ENCODE results near the gene RHOT2. TPM values are rescaled to one million over a fixed set of nuclear protein-coding genes. Genes with fewer than 3 reads are reported as not detected.

Gene RHOT2
- total and polyA plus RNA-seq, 12 donors = 34.7 to 462 (median 89.2) TPM

GRCh38 chr16:672851-673250, 4.9 kb downstream of the RHOT2 start:
- no peak overlapping the region for H3K4me3 ChIP-seq
- H3K9me3 ChIP-seq (replicated peaks in 1 of 3) = no peaks in the 10 kb centered on the region
- WGBS, 4 donors = 92 to 93% (median 92%) methylated on average over 20 to 21 of the region's 21 CpGs; no CpG with 5 or more reads in 1 of the 4 donors
- intact Hi-C loops (cut with DNase I) = no loop called here
- TF ChIP-seq CTCF (IDR thresholded peaks at IDR 0.05) = no peak
- no peak for TF ChIP-seq POLR2A (IDR thresholded peaks at IDR 0.05)
- H3K36me3 ChIP-seq (replicated peaks in 1 of 2) = peaks cover 0 to 44% of the 10 kb centered on the region in 2 donors
- peaks cover 23 to 24% of the 10 kb centered on the region in 2 donors for H3K4me1 ChIP-seq (replicated peaks in 1 of 2)
- H3K27me3 ChIP-seq = no peaks in the 10 kb centered on the region
- H3K27ac ChIP-seq = no peak overlapping the region
- DNase-seq = no peak

- Histone ChIP-seq H3K4me3 (no peak overlapping the region), H3K27ac (peak overlapping the region in 1 of 5 donors; percentile 49), H3K36me3 (replicated peaks in 1 of 2) (peaks cover 0 to 44% of the 10 kb centered on the region in 2 donors), H3K27me3 (no peaks in the 10 kb centered on the region), H3K9me3 (replicated peaks in 1 of 3) (no peaks in the 10 kb centered on the region), H3K4me1 (replicated peaks in 1 of 2) (peaks cover 23 to 24% of the 10 kb centered on the region in 2 donors)
- no peak for DNase-seq
- intact Hi-C loops (cut with DNase I) = no loop called here
- TF ChIP-seq CTCF (IDR thresholded peaks at IDR 0.05) = no peak
- 91 to 95% (median 93%) methylated on average over 8 to 18 of the region's 18 CpGs for WGBS, 4 donors
Measured at GRCh38 chr16:673399-673991, 5.6 kb downstream of the RHOT2 start.

DNA sequence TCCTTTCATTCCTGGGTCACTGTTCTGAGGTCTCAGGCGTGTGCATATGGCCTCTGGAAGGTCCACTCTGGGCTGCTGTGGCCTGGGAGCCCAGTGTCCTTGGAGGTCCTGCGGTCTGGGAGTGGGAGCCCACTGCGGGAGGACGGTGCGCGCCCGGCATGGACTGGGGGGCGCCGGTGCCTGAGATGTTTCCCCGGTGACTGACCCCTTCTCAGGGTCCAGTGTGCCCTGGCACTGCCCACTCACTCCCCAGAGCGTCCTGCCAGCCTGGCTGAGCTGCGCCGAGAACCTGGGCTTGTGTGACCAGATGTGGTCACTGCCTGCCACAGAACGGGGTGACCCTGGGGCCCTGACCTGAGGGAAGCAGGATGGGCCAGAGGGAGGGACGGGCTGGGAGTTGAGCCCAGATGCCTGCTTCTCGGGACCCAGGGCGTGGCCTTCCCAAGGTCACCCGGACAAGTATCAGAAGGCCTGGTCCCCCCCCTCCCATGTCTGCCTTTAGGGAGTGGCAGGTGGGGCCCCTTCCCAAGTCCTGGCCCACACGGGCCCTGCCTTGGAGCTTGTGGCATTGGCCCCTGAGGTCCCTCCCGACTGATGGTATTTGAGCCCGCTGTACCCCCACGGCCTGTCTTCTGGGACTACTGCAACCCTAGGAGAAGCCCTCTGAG, 6.4 kb downstream of the RHOT2 start:
- no peak overlapping the region for H3K4me3 ChIP-seq
- no peaks in the 10 kb centered on the region for H3K9me3 ChIP-seq (replicated peaks in 1 of 3)
- no peak for TF ChIP-seq POLR2A (IDR thresholded peaks at IDR 0.05)
- no peak for TF ChIP-seq CTCF (IDR thresholded peaks at IDR 0.05)
- intact Hi-C loops (cut with DNase I) = no loop called here
- DNase-seq = peak in 4 of 7 donors; percentile 80 to 86 (median 82)
- WGBS, 4 donors = 50 to 60% (median 55%) methylated on average over 9 to 22 of the region's 22 CpGs
- H3K27ac ChIP-seq = peak overlapping the region in 3 of 5 donors; percentile 49 to 77 (median 50)
- no peaks in the 10 kb centered on the region for H3K27me3 ChIP-seq
- peaks cover 0 to 44% of the 10 kb centered on the region in 2 donors for H3K36me3 ChIP-seq (replicated peaks in 1 of 2)
- H3K4me1 ChIP-seq (replicated peaks in 1 of 2) = peaks cover 15 to 16% of the 10 kb centered on the region in 2 donors

GRCh38 chr16:674968-675883, 7.3 kb downstream of the RHOT2 start, which contains the start of gene RHBDL1:
RHBDL1 (plus strand) TSS chr16:675671; CDS start chr16:675791, 120 bp downstream.
- DNase-seq = peak in 2 of 7 donors; percentile 61 to 62
- H3K27me3 ChIP-seq = no peaks in the 10 kb centered on the region
- H3K4me1 ChIP-seq (replicated peaks in 1 of 2) = peaks cover 13 to 15% of the 10 kb centered on the region in 2 donors
- no peaks in the 10 kb centered on the region for H3K9me3 ChIP-seq (replicated peaks in 1 of 3)
- WGBS, 4 donors = 5 to 6% methylated on average over 60 to 73 of the region's 73 CpGs; no CpG with 5 or more reads in 2 of the 4 donors
- H3K36me3 ChIP-seq (replicated peaks in 1 of 2) = peaks cover 0 to 35% of the 10 kb centered on the region in 2 donors
- TF ChIP-seq CTCF (IDR thresholded peaks at IDR 0.05) (peak in 1 of 6 experiments; percentile 17), POLR2A (IDR thresholded peaks at IDR 0.05) (no peak)
- H3K4me3 ChIP-seq = peak within 1 kb of the TSS in 1 of 4 donors; percentile 51
- peak within 1 kb of the TSS in 3 of 5 donors; percentile 47 to 77 (median 50) for H3K27ac ChIP-seq
- intact Hi-C loops (cut with DNase I) = no loop called here

Measured in adrenal gland (tissue), 12 donors.